MM.1S (cell line): ENCODE results near the gene SLC24A4.

Experiments used
- EZH2 ChIP-seq: fragments of 300-600 bp; sonication (generic); optimal IDR thresholded peaks from 2 replicates; pipeline ENCODE3; 2017; ENCODE audit warnings: low read depth, mild to moderate bottlenecking, antibody characterized with exemption, low read length, mixed read lengths
- EZH2phosphoT487 ChIP-seq: fragments of 300-600 bp; sonication (generic); IDR thresholded peaks from 2 replicates; pipeline ENCODE4 v1.6.1; 2018; ENCODE audit warnings: antibody characterized with exemption, low read length
- TF ChIP-seq, protein P1 (sequence below): fragments of 300-600 bp; sonication (generic); IDR thresholded peaks from 2 replicates; pipeline ENCODE4 v1.5.1; 2016; ENCODE audit warnings: antibody characterized with exemption, low read length, mixed read lengths

- TF ChIP-seq EZH2 (no peak), EZH2phosphoT487 (no peak)
- TF ChIP-seq, protein P1, sequence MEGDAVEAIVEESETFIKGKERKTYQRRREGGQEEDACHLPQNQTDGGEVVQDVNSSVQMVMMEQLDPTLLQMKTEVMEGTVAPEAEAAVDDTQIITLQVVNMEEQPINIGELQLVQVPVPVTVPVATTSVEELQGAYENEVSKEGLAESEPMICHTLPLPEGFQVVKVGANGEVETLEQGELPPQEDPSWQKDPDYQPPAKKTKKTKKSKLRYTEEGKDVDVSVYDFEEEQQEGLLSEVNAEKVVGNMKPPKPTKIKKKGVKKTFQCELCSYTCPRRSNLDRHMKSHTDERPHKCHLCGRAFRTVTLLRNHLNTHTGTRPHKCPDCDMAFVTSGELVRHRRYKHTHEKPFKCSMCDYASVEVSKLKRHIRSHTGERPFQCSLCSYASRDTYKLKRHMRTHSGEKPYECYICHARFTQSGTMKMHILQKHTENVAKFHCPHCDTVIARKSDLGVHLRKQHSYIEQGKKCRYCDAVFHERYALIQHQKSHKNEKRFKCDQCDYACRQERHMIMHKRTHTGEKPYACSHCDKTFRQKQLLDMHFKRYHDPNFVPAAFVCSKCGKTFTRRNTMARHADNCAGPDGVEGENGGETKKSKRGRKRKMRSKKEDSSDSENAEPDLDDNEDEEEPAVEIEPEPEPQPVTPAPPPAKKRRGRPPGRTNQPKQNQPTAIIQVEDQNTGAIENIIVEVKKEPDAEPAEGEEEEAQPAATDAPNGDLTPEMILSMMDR: no peak
These were observed 113.3 kb downstream of the SLC24A4 start for GRCh38 chr14:92436115-92436776.
